A549 (cell line): ENCODE measurements around the gene KCNH2.

Experiments used
- BHLHE40 ChIP-seq: IDR thresholded peaks from 2 replicates; pipeline ENCODE4 v1.6.1; 2012; ENCODE audit warnings: low read depth, low read length, inconsistent platforms
- CBX2 ChIP-seq: fragments of 200-600 bp; sonication (generic); IDR thresholded peaks from 2 replicates; pipeline ENCODE4 v1.6.1; 2016; ENCODE audit warnings: low read depth, mild to moderate bottlenecking, borderline replicate concordance
- CTCF ChIP-seq: fragments of >200 bp; sonication (Bioruptor Twin); formaldehyde crosslinking; IDR thresholded peaks from 3 replicates; pipeline ENCODE4 v1.5.1; 2016
- E2F6 ChIP-seq: IDR thresholded peaks from 2 replicates; pipeline ENCODE4 v1.6.1; 2012; ENCODE audit warnings: low read depth, borderline replicate concordance
- HOXA7 ChIP-seq: fragments of 250-450 bp; sonication (Bioruptor Pico); IDR thresholded peaks from 2 replicates; pipeline ENCODE4 v1.5.0; 2020; ENCODE audit warnings: mild to moderate bottlenecking, moderate library complexity
- MYC ChIP-seq: IDR thresholded peaks from 2 replicates; pipeline ENCODE4 v1.6.1; 2012; ENCODE audit warnings: mild to moderate bottlenecking, inconsistent platforms, low read length, improper control_type of control experiment, borderline replicate concordance
- POLR2A ChIP-seq: IDR thresholded peaks from 2 replicates; pipeline ENCODE4 v1.6.1; 2012; ENCODE audit warnings: mild to moderate bottlenecking, low read length

GRCh38 chr7:150952331-150953050 is 25.6 kb downstream of the KCNH2 start:
- TF ChIP-seq POLR2A, result no peak
- no peak for TF ChIP-seq CTCF
- no peak for TF ChIP-seq BHLHE40
- TF ChIP-seq HOXA7 (CRISPR knock-in tag), result no peak
- TF ChIP-seq E2F6, result no peak
- no peak for TF ChIP-seq CBX2
- TF ChIP-seq MYC, result no peak
